OCI-LY3 (cell line): Measurements from ENCODE around the gene CKAP5.

ENCODE experiments used
- CTCF ChIP-seq: fragments of 200-600, 300-600 bp; sonication (generic); IDR thresholded peaks from 2 replicates; pipeline ENCODE4 v1.5.1; 2014; ENCODE audit warnings: antibody characterized with exemption, low read length, low read depth
- EZH2phosphoT487 ChIP-seq: fragments of 200-600 bp; shearing (Covaris generic); IDR thresholded peaks from 2 replicates; pipeline ENCODE4 v1.6.1; 2018; ENCODE audit warnings: antibody characterized with exemption, mixed run types, low read depth

DNA sequence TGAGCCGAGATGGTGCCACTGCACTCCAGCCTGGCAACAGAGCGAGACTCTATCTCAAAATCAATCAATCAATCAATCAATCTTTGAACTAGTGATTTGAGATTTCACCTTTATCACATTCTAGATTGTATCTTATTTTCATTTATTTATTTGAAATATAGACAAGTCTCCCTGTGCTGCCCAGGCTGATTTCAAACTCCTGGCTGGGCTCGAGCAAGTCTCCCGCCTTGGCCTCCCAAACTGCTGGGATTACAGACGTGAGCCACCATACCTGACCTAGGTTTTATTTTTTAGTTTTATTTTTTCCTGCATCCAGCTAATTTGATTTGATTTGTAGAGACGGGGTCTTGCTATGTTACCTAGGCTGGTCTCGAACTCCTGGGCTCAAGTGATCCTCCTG is 109.9 kb downstream of the CKAP5 start:
- no peak for TF ChIP-seq CTCF
- TF ChIP-seq EZH2phosphoT487 = no peak
